Endothelial cell (in vitro differentiated cells): ENCODE data around the gene SLC37A1. TPM values are rescaled to one million over a fixed set of nuclear protein-coding genes. Genes with fewer than 3 reads are reported as not detected.
A peak's percentile ranks its signal among the peaks of the same experiment; 100 is the strongest.

Experiments
- DNase-seq: peaks from one replicate; pipeline ENCODE4 v3.0.0; 2021; ENCODE audit warnings: low spot score
- H3K27ac Mint-ChIP-seq: one replicate; pipeline ENCODE4 v1.8.0; 2021; ENCODE audit warnings: mixed read lengths, inconsistent platforms; ENCODE audit not compliant: unreplicated experiment
- H3K27me3 Mint-ChIP-seq: one replicate; pipeline ENCODE4 v1.8.0; 2021; ENCODE audit warnings: mild to moderate bottlenecking, moderate library complexity, mixed read lengths, inconsistent platforms; ENCODE audit not compliant: unreplicated experiment
- H3K36me3 Mint-ChIP-seq: one replicate; pipeline ENCODE4 v1.8.0; 2021; ENCODE audit warnings: mild to moderate bottlenecking, low read depth, mixed read lengths, inconsistent platforms; ENCODE audit not compliant: unreplicated experiment
- H3K4me1 Mint-ChIP-seq: one replicate; pipeline ENCODE4 v1.8.0; 2021; ENCODE audit warnings: mild to moderate bottlenecking, mixed read lengths, inconsistent platforms; ENCODE audit not compliant: unreplicated experiment
- H3K4me3 Mint-ChIP-seq: one replicate; pipeline ENCODE4 v1.8.0; 2021; ENCODE audit warnings: mild to moderate bottlenecking, mixed read lengths, inconsistent platforms; ENCODE audit not compliant: unreplicated experiment
- H3K9me3 Mint-ChIP-seq: one replicate; pipeline ENCODE4 v1.8.0; 2021; ENCODE audit warnings: mixed read lengths, inconsistent platforms; ENCODE audit not compliant: unreplicated experiment
- total RNA-seq: library from RNA; stranded (reverse); fragmentation: NEBNext Ultra II Directional; extraction: Animal tissue kit (Norgen Biotek cat#: 25700); gene quantifications from one replicate; pipeline ENCODE4 v1.2.1, GENCODE V29; 2021; ENCODE audit not compliant: unreplicated experiment
- TF ChIP-seq, protein P1 (sequence below): fragments of 200-600 bp; sonication (generic); IDR thresholded peaks from one replicate; pipeline ENCODE4 v1.5.0; 2021; ENCODE audit warnings: antibody characterized with exemption; ENCODE audit not compliant: unreplicated experiment

SLC37A1 gene
- total RNA-seq, 1 donor from 2014 or later = 12.3 TPM

DNA sequence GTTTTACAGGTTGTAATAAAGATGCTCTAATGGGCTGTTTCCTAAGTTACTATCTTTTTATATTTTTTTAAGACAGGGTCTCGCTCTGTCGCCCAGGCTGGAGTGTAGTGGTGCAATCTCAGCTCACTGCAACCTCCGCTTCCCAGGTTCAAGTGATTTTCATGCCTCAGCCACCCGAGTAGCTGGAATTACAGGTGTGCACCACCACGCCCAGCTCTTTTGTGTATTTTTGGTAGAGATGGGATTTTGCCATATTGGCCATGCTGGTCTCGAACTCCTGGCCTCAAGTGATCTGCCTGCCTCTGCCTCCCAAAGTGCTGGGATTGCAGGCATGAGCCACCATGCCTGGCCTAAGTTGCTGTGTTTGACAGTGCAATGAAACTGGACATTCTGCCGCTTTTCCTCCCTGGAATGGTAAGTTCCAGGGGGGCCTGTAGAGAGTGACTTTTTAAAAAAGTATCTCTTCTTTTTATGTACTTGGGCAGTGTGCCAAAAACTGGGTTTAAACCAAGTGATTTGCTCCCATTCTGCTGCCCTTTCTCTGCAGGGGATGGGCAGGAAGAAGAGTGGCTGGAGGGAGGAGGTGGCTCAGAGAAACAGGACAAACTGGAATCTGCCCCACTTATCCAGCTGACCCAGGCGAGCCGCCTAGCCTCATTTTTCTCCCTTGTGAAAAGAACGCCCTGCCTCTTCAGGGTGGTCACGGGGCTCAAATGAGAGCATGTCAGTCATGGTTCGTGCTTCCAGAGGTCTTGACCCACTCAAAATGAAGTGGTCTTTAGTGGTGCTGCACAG lies 2.3 kb downstream of the SLC37A1 start:
- Mint-ChIP-seq H3K4me3 (no peak overlapping the region), H3K36me3 (peaks cover 7% of the 10 kb centered on the region), H3K9me3 (no peaks in the 10 kb centered on the region), H3K4me1 (peaks cover 10% of the 10 kb centered on the region), H3K27me3 (peaks cover 7% of the 10 kb centered on the region), H3K27ac (no peak overlapping the region)
- DNase-seq = no peak
- TF ChIP-seq, protein P1, sequence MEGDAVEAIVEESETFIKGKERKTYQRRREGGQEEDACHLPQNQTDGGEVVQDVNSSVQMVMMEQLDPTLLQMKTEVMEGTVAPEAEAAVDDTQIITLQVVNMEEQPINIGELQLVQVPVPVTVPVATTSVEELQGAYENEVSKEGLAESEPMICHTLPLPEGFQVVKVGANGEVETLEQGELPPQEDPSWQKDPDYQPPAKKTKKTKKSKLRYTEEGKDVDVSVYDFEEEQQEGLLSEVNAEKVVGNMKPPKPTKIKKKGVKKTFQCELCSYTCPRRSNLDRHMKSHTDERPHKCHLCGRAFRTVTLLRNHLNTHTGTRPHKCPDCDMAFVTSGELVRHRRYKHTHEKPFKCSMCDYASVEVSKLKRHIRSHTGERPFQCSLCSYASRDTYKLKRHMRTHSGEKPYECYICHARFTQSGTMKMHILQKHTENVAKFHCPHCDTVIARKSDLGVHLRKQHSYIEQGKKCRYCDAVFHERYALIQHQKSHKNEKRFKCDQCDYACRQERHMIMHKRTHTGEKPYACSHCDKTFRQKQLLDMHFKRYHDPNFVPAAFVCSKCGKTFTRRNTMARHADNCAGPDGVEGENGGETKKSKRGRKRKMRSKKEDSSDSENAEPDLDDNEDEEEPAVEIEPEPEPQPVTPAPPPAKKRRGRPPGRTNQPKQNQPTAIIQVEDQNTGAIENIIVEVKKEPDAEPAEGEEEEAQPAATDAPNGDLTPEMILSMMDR = no peak

DNA sequence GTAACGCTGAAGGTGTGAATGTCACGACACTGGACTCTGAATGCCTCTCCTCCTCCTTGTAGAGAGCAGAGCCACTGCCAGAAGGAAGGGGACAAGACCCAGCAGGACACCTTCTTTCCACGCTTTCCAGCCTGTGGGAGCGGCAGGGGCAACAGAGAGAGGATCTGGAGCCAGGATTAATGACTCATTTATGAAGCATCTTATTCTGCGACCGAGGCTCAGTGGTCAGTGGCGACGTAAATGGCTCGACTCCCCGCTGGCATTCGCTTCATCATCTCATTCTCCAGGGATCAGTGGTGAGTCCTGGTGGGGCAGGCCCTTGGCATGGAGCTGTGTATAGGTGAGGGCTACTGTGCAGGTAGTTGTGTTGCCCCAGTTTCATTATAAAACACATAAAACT lies 4.6 kb downstream of the SLC37A1 start:
- no peak overlapping the region for H3K27ac Mint-ChIP-seq
- no peaks in the 10 kb centered on the region for H3K9me3 Mint-ChIP-seq
- TF ChIP-seq, protein P1 = no peak
- H3K36me3 Mint-ChIP-seq = peaks cover 7% of the 10 kb centered on the region
- H3K4me3 Mint-ChIP-seq = no peak overlapping the region
- peaks cover 4% of the 10 kb centered on the region for H3K4me1 Mint-ChIP-seq
- no peak for DNase-seq
- H3K27me3 Mint-ChIP-seq = peaks cover 5% of the 10 kb centered on the region

DNA sequence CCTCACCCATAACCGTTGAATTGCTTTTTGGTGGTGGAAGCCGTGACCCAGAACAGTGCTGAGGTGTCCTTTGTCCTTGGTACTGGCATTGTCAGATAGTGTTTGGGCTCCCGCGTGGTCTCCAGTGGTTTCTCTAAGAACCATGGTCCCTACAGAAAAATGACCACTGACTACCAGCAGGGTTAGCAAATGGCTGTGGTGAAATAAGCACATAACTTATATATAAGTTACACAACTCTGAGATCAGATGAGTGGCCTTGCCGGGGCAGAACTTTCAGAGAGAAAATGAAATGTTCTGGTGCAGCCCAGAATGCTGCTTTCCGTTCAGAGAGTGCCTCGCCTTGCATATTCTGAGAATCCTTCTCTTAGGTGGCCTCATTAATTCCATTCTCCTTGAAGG lies 5.0 kb downstream of the SLC37A1 start:
- Mint-ChIP-seq H3K27ac (no peak overlapping the region), H3K36me3 (peaks cover 7% of the 10 kb centered on the region), H3K27me3 (peaks cover 5% of the 10 kb centered on the region)

DNA sequence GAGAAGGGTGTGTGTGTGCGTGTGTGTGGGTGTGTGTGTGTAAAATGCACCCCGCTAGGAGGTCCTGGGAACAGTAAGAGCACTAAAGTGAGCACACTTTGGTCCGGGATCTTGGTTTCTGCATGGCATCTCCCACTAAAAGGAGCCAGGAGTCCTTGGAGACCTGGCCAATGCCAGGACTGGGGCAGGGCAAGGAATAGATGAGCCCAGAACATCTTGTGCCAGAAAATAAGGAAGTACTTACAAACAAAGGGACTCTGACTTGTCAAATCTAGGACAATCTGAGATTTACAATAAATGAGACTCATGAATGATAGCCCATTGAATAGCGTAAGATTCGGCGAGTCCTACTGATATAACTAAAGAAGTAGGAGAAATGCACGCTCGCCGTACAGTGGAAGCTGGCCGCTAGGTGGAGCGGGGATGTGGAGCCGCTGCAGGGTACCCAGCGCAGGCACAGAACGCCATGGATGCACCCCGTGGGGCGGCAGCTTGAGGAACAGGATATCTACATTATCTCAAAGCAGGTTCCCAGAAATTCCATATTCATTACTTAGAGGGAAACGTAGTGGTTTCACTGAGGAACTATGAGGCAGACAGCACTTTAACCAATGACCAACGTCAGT lies 7.1 kb downstream of the SLC37A1 start:
- peaks cover 3% of the 10 kb centered on the region for H3K27me3 Mint-ChIP-seq
- peak; percentile 49 for DNase-seq
- no peak overlapping the region for H3K4me3 Mint-ChIP-seq
- no peak overlapping the region for H3K27ac Mint-ChIP-seq
- no peaks in the 10 kb centered on the region for H3K9me3 Mint-ChIP-seq
- TF ChIP-seq, protein P1 = peak; percentile 46
- peaks cover 7% of the 10 kb centered on the region for H3K36me3 Mint-ChIP-seq
- H3K4me1 Mint-ChIP-seq = peaks cover 4% of the 10 kb centered on the region

More for the DNA sequence above, 5.0 kb downstream of the SLC37A1 start:
- Mint-ChIP-seq H3K4me3 (no peak overlapping the region), H3K9me3 (no peaks in the 10 kb centered on the region), H3K4me1 (peaks cover 3% of the 10 kb centered on the region)
- no peak for DNase-seq
- TF ChIP-seq, protein P1 = no peak

DNA sequence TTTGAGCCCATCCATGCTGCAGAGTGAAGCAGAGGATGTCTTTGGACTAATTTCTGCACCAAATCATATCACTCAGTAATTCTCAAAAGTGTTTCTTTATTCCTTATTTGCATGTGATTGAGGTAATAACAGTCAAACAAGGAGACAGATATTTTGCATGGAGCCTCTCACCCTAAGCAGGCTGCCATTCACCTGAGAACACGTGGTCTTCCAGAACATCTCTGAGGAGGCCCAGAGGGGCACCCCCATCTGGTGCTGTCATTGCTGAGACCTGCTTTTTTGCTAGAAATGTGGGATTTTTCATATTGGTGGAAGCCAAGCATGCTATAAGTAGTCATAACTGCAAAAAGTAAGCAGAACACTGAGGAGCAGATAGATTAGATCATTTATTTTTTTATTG lies 7.7 kb downstream of the SLC37A1 start:
- Mint-ChIP-seq H3K4me3 (no peak overlapping the region), H3K9me3 (no peaks in the 10 kb centered on the region), H3K4me1 (peaks cover 4% of the 10 kb centered on the region), H3K27me3 (peaks cover 3% of the 10 kb centered on the region), H3K36me3 (peaks cover 7% of the 10 kb centered on the region), H3K27ac (no peak overlapping the region)
- TF ChIP-seq, protein P1 = no peak
- no peak for DNase-seq
